WTC11 (cell line): ENCODE measurements around the gene TMEM131L. TPM values are rescaled to one million over a fixed set of nuclear protein-coding genes. Genes with fewer than 3 reads are reported as not detected.

ENCODE experiments used
- ATAC-seq: fragments of 200-7000 bp; cut with Tn5 transposase; 2 replicates; pipeline ENCODE4 v1.10.0; 2021; ENCODE audit warnings: mild to moderate bottlenecking, moderate library complexity
- CTCF ChIA-PET: fragments of 300-600 bp; sonication (Branson Sonifier 250); formaldehyde crosslinking; loops from one replicate; lab custom pipeline; 2021; ENCODE audit warnings: antibody characterized with exemption; lab: Charles Lee
- POLR2A ChIA-PET: fragments of 350-600 bp; sonication (Branson Sonifier 250); formaldehyde crosslinking; loops from one replicate; lab custom pipeline; 2021; ENCODE audit warnings: antibody characterized with exemption; lab: Charles Lee
- DNase-seq: peaks from one replicate; pipeline ENCODE4 v3.0.0; 2021; ENCODE audit warnings: low spot score
- H3K27ac Mint-ChIP-seq: 2 replicates; pipeline ENCODE4 v1.8.0; 2021; ENCODE audit warnings: mixed read lengths
- H3K27me3 Mint-ChIP-seq: 2 replicates; pipeline ENCODE4 v1.8.0; 2021; ENCODE audit warnings: low read depth, mild to moderate bottlenecking, moderate library complexity, mixed read lengths
- H3K36me3 Mint-ChIP-seq: 2 replicates; pipeline ENCODE4 v1.8.0; 2021; ENCODE audit warnings: mixed read lengths
- H3K4me1 Mint-ChIP-seq: 2 replicates; pipeline ENCODE4 v1.8.0; 2022; ENCODE audit warnings: mixed read lengths
- H3K4me3 Mint-ChIP-seq: 2 replicates; pipeline ENCODE4 v1.8.0; 2021; ENCODE audit warnings: mild to moderate bottlenecking, moderate library complexity, mixed read lengths
- H3K9me3 Mint-ChIP-seq: 2 replicates; pipeline ENCODE4 v1.8.0; 2021; ENCODE audit warnings: mixed read lengths
- AFF4 ChIP-seq: sonication (generic); formaldehyde crosslinking; IDR thresholded peaks from 2 replicates; pipeline ENCODE4 v1.8.1; 2023; ENCODE audit warnings: mild to moderate bottlenecking, missing genetic modification reagents, borderline replicate concordance
- ATF2 ChIP-seq: sonication (generic); formaldehyde crosslinking; IDR thresholded peaks from 2 replicates; pipeline ENCODE4 v1.8.1; 2022; ENCODE audit warnings: low read depth, missing genetic modification reagents, borderline replicate concordance
- CBFB ChIP-seq: sonication (generic); formaldehyde crosslinking; IDR thresholded peaks from 2 replicates; pipeline ENCODE4 v1.8.1; 2022; ENCODE audit warnings: mild to moderate bottlenecking, low read depth, missing genetic modification reagents
- CDX4 ChIP-seq: fragments of 250-450 bp; sonication (Bioruptor Pico); IDR thresholded peaks from 2 replicates; pipeline ENCODE4 v1.9.0; 2021; ENCODE audit warnings: moderate library complexity, mild to moderate bottlenecking, inconsistent platforms, borderline replicate concordance
- CTCF ChIP-seq: fragments of 200-600 bp; IDR thresholded peaks from 2 replicates; pipeline ENCODE4 v1.8.0; 2022; ENCODE audit warnings: antibody characterized with exemption
- ERG ChIP-seq: fragments of 250-450 bp; sonication (Bioruptor Pico); IDR thresholded peaks from 2 replicates; pipeline ENCODE4 v1.8.0; 2021; ENCODE audit warnings: mild to moderate bottlenecking
- GABPB1 ChIP-seq: sonication (generic); formaldehyde crosslinking; IDR thresholded peaks from 2 replicates; pipeline ENCODE4 v1.8.1; 2023; ENCODE audit warnings: mild to moderate bottlenecking, missing genetic modification reagents
- GRHL2 ChIP-seq: fragments of 250-450 bp; sonication (Bioruptor Pico); IDR thresholded peaks from 2 replicates; pipeline ENCODE4 v1.8.0; 2022; ENCODE audit warnings: mild to moderate bottlenecking, moderate library complexity; ENCODE audit not compliant: insufficient replicate concordance, severe bottlenecking
- HMGA2 ChIP-seq: fragments of 250-450 bp; sonication (Bioruptor Pico); IDR thresholded peaks from 2 replicates; pipeline ENCODE4 v1.4.0; 2021; ENCODE audit warnings: mild to moderate bottlenecking, moderate library complexity
- IRF2 ChIP-seq: sonication (generic); formaldehyde crosslinking; IDR thresholded peaks from 2 replicates; pipeline ENCODE4 v1.8.0; 2022; ENCODE audit warnings: low read depth, missing genetic modification reagents, borderline replicate concordance
- MXD4 ChIP-seq: fragments of 250-450 bp; sonication (Bioruptor Pico); IDR thresholded peaks from 2 replicates; pipeline ENCODE4 v1.8.0; 2021; ENCODE audit warnings: mild to moderate bottlenecking, moderate library complexity, borderline replicate concordance
- NFATC4 ChIP-seq: fragments of 250-450 bp; sonication (Bioruptor Pico); IDR thresholded peaks from 2 replicates; pipeline ENCODE4 v1.9.0; 2021; ENCODE audit warnings: mild to moderate bottlenecking
- NR2C2 ChIP-seq: sonication (generic); formaldehyde crosslinking; IDR thresholded peaks from 2 replicates; pipeline ENCODE4 v1.8.0; 2022; ENCODE audit warnings: mild to moderate bottlenecking, missing genetic modification reagents
- PREB ChIP-seq: sonication (generic); formaldehyde crosslinking; IDR thresholded peaks from 2 replicates; pipeline ENCODE4 v1.8.1; 2022; ENCODE audit warnings: mild to moderate bottlenecking, missing genetic modification reagents, moderate library complexity, borderline replicate concordance
- RELA ChIP-seq: sonication (generic); formaldehyde crosslinking; IDR thresholded peaks from 2 replicates; pipeline ENCODE4 v1.8.1; 2022; ENCODE audit warnings: missing genetic modification reagents, mild to moderate bottlenecking, borderline replicate concordance
- TEAD1 ChIP-seq: sonication (generic); formaldehyde crosslinking; IDR thresholded peaks from 2 replicates; pipeline ENCODE4 v1.8.0; 2022; ENCODE audit warnings: mild to moderate bottlenecking, missing genetic modification reagents
- USF1 ChIP-seq: sonication (generic); formaldehyde crosslinking; IDR thresholded peaks from 2 replicates; pipeline ENCODE4 v1.8.0; 2022; ENCODE audit warnings: mild to moderate bottlenecking, missing genetic modification reagents
- USF2 ChIP-seq: sonication (generic); formaldehyde crosslinking; IDR thresholded peaks from 2 replicates; pipeline ENCODE4 v1.8.1; 2023; ENCODE audit warnings: mild to moderate bottlenecking, missing genetic modification reagents, moderate library complexity
- ZNF416 ChIP-seq: fragments of 250-450 bp; sonication (Bioruptor Pico); IDR thresholded peaks from 2 replicates; pipeline ENCODE4 v1.9.0; 2021; ENCODE audit warnings: mild to moderate bottlenecking, inconsistent platforms
- total RNA-seq: library from RNA; stranded (reverse); gene quantifications from 3 replicates; pipeline ENCODE4 v1.2.3, GENCODE V29; 2021

Gene TMEM131L
- total RNA-seq, 1 experiment from 2014 or later, result 26.7 TPM

- Mint-ChIP-seq H3K36me3 (peaks cover 23% of the 10 kb centered on the region), H3K9me3 (peaks cover 11% of the 10 kb centered on the region)
- CTCF ChIA-PET, result no interaction called here
These were observed 90.3 kb downstream of the TMEM131L start for GRCh38 chr4:153556435-153556815.

GRCh38 chr4:153560908-153561307 is 94.7 kb downstream of the TMEM131L start:
- CTCF ChIA-PET, result no interaction called here
- no peak for DNase-seq
- Mint-ChIP-seq H3K4me1 (no peaks in the 10 kb centered on the region), H3K27ac (no peak overlapping the region), H3K4me3 (no peak overlapping the region), H3K36me3 (peaks cover 30% of the 10 kb centered on the region), H3K27me3 (no peaks in the 10 kb centered on the region), H3K9me3 (peaks cover 14% of the 10 kb centered on the region)
- POLR2A ChIA-PET, result no interaction called here
- no peak for ATAC-seq
- TF ChIP-seq USF1 (CRISPR knock-in tag) (no peak), ERG (no peak), NR2C2 (CRISPR knock-in tag) (no peak), MXD4 (CRISPR knock-in tag) (no peak), IRF2 (CRISPR knock-in tag) (no peak), ATF2 (no peak), PREB (no peak), CDX4 (CRISPR knock-in tag) (no peak), GRHL2 (no peak), RELA (CRISPR knock-in tag) (no peak), GABPB1 (CRISPR knock-in tag) (no peak), CTCF (no peak), USF2 (no peak), HMGA2 (CRISPR knock-in tag) (no peak), TEAD1 (no peak), ZNF416 (CRISPR knock-in tag) (no peak)

More at GRCh38 chr4:153556435-153556815, 90.3 kb downstream of the TMEM131L start:
- POLR2A ChIA-PET, result no interaction called here
- H3K4me1 Mint-ChIP-seq, result peaks cover 10% of the 10 kb centered on the region
- no peak for ATAC-seq
- H3K27ac Mint-ChIP-seq, result no peak overlapping the region
- H3K27me3 Mint-ChIP-seq, result no peaks in the 10 kb centered on the region
- no peak for TF ChIP-seq NFATC4 (CRISPR knock-in tag)
- no peak for TF ChIP-seq AFF4 (CRISPR knock-in tag)
- TF ChIP-seq CBFB, result no peak
- no peak for TF ChIP-seq TEAD1
- TF ChIP-seq, all 79 proteins: peak for 0
- no peak overlapping the region for H3K4me3 Mint-ChIP-seq
- DNase-seq, result no peak
